Neuronal stem cell (in vitro differentiated cells): ENCODE data around the gene PGM1.

ENCODE experiments used
- DNase-seq: peaks from one replicate; pipeline ENCODE4 v3.0.0-alpha.2; 2013; ENCODE audit warnings: low spot score
- H2AFZ ChIP-seq: one replicate; pipeline ENCODE4 v1.6.1; 2013; ENCODE audit warnings: mild to moderate bottlenecking, low read length, inconsistent platforms
- H2AK5ac ChIP-seq: 2 replicates; pipeline ENCODE4 v1.6.1; 2013; ENCODE audit warnings: low read depth, mild to moderate bottlenecking, inconsistent platforms, low read length, moderate library complexity, mixed read lengths
- H2BK120ac ChIP-seq: 2 replicates; pipeline ENCODE4 v1.6.1; 2013; ENCODE audit warnings: low read depth, mild to moderate bottlenecking, inconsistent platforms, low read length, moderate library complexity, mixed read lengths
- H2BK12ac ChIP-seq: one replicate; pipeline ENCODE4 v1.6.1; 2013; ENCODE audit warnings: low read length, inconsistent platforms
- H2BK15ac ChIP-seq: 2 replicates; pipeline ENCODE4 v1.6.1; 2013; ENCODE audit warnings: mild to moderate bottlenecking, low read length, inconsistent platforms, mixed read lengths
- H2BK5ac ChIP-seq: one replicate; pipeline ENCODE4 v1.6.1; 2013; ENCODE audit warnings: inconsistent platforms, mild to moderate bottlenecking, low read length, moderate library complexity
- H3K14ac ChIP-seq: one replicate; pipeline ENCODE4 v1.6.1; 2013; ENCODE audit warnings: low read length, inconsistent platforms
- H3K18ac ChIP-seq: 2 replicates; pipeline ENCODE4 v1.6.1; 2013; ENCODE audit warnings: low read length, inconsistent platforms
- H3K23ac ChIP-seq: 2 replicates; pipeline ENCODE4 v1.6.1; 2013; ENCODE audit warnings: low read depth, mild to moderate bottlenecking, mixed read lengths, low read length, inconsistent platforms; ENCODE audit not compliant: poor library complexity
- H3K27ac ChIP-seq: replicated peaks from 3 replicates; pipeline ENCODE4 v1.5.1; 2013; ENCODE audit warnings: low read length, inconsistent platforms
- H3K27me3 ChIP-seq, 3 experiments: 2 replicates each; pipeline ENCODE4 v1.6.1; 2013; ENCODE audit warnings: low read length in 3 of 3, mild to moderate bottlenecking in 2 of 3, inconsistent platforms in 1 of 3, low read depth in 1 of 3, mixed read lengths in 1 of 3, moderate library complexity in 1 of 3; ENCODE audit not compliant: control insufficient read depth in 3 of 3, insufficient read depth in 3 of 3
- H3K36me3 ChIP-seq, 2 donors: replicated peaks in 1 of 2; 2 replicates each; pipeline ENCODE4 v1.6.1; 2013; ENCODE audit warnings: low read length in 2 of 2; ENCODE audit not compliant: control insufficient read depth in 2 of 2, insufficient read depth in 2 of 2
- H3K4ac ChIP-seq: 2 replicates; pipeline ENCODE4 v1.6.1; 2013; ENCODE audit warnings: inconsistent platforms, mild to moderate bottlenecking, low read length, moderate library complexity
- H3K4me1 ChIP-seq, 2 donors: 1 replicate in 1 of 2; 2 replicates in 1 of 2; pipeline ENCODE4 v1.6.1; 2013; ENCODE audit warnings: low read length in 2 of 2, low read depth in 1 of 2; ENCODE audit not compliant: control insufficient read depth in 2 of 2, insufficient read depth in 1 of 2
- H3K4me2 ChIP-seq: one replicate; pipeline ENCODE4 v1.6.1; 2013; ENCODE audit warnings: mild to moderate bottlenecking, low read length, inconsistent platforms; ENCODE audit not compliant: insufficient read depth, poor library complexity, severe bottlenecking
- H3K4me3 ChIP-seq, 2 donors: 2 replicates each; pipeline ENCODE4 v1.5.1; 2013; ENCODE audit warnings: low read length in 2 of 2, mild to moderate bottlenecking in 2 of 2, inconsistent platforms in 1 of 2, moderate library complexity in 1 of 2
- H3K79me1 ChIP-seq: one replicate; pipeline ENCODE4 v1.6.1; 2013; ENCODE audit warnings: low read depth, mild to moderate bottlenecking, inconsistent platforms, low read length, moderate library complexity
- H3K9ac ChIP-seq: one replicate; pipeline ENCODE4 v1.6.1; 2013; ENCODE audit warnings: mild to moderate bottlenecking, low read depth, low read length, inconsistent platforms; ENCODE audit not compliant: poor library complexity
- H3K9me3 ChIP-seq, 2 donors: replicated peaks in 1 of 2; 2 replicates each; pipeline versions ENCODE3 to v1.6.1; 2013; ENCODE audit warnings: low read length in 2 of 2, mild to moderate bottlenecking in 2 of 2, inconsistent platforms in 1 of 2, low read depth in 1 of 2, mixed read lengths in 1 of 2, moderate library complexity in 1 of 2; ENCODE audit not compliant: control insufficient read depth in 2 of 2, insufficient read depth in 1 of 2
- H4K8ac ChIP-seq: one replicate; pipeline ENCODE4 v1.6.1; 2013; ENCODE audit warnings: low read depth, mild to moderate bottlenecking, inconsistent platforms, low read length, moderate library complexity
- H4K91ac ChIP-seq: one replicate; pipeline ENCODE4 v1.6.1; 2013; ENCODE audit warnings: low read length, low read depth, mild to moderate bottlenecking, inconsistent platforms; ENCODE audit not compliant: poor library complexity
- WGBS, 2 donors: extraction: QIAGEN DNeasy Blood & Tissue Kit; methylation state at CpG; one replicate each; pipeline ENCODE4 v1.1.7; 2013; ENCODE audit warnings: missing lambda C conversion rate in 2 of 2, mixed read lengths in 1 of 2; ENCODE audit not compliant: insufficient read length in 2 of 2, insufficient replicate concordance in 1 of 2; ENCODE audit errors: extremely low coverage in 2 of 2; 5-methylcytosine and 5-hydroxymethylcytosine counted together

PGM1 gene

DNA sequence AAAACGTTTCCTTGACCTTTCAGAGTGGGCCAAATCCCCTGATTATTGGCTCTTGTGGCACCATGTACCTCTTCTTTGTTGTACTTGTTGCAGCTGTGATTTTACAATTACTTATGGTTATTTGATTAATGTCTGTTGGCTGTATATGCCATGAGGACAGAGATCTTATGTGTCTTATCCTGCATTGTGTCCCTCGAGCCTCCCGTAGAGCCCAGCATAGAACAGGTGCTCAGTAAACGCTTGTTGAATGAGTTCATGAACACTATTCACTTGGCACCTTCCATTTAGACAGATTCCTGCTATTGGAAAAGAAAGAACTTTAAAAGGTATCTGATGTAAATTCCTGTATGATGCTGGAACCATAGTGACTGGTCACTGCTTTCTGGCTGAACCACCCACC is 48.4 kb downstream of the PGM1 start:
- H3K27me3 ChIP-seq: no peaks in the 10 kb centered on the region
- WGBS, 2 donors: no CpG with 5 or more reads among the region's 4 CpGs
- no peak overlapping the region for H3K14ac ChIP-seq
- no peak overlapping the region for H3K27ac ChIP-seq
- no peak overlapping the region for H2BK12ac ChIP-seq
- no peak overlapping the region for H2BK120ac ChIP-seq
- H2AK5ac ChIP-seq: no peak overlapping the region
- no peak overlapping the region for H3K18ac ChIP-seq
- H3K23ac ChIP-seq: no peak overlapping the region
- H3K4me1 ChIP-seq: peaks cover 0 to 4% of the 10 kb centered on the region in 2 donors
- peaks cover 0 to 8% of the 10 kb centered on the region in 2 donors for H3K9me3 ChIP-seq
- no peak overlapping the region for H4K8ac ChIP-seq
- H3K4me3 ChIP-seq: no peak overlapping the region
- no peak for DNase-seq
- H3K79me1 ChIP-seq: no peaks in the 10 kb centered on the region
- no peak overlapping the region for H3K4me2 ChIP-seq
- H3K4ac ChIP-seq: no peak overlapping the region
- no peak overlapping the region for H3K9ac ChIP-seq
- no peaks in the 10 kb centered on the region for H3K36me3 ChIP-seq
- H2AFZ ChIP-seq: no peak overlapping the region
- H2BK5ac ChIP-seq: no peak overlapping the region
- no peak overlapping the region for H4K91ac ChIP-seq
- no peak overlapping the region for H2BK15ac ChIP-seq

DNA sequence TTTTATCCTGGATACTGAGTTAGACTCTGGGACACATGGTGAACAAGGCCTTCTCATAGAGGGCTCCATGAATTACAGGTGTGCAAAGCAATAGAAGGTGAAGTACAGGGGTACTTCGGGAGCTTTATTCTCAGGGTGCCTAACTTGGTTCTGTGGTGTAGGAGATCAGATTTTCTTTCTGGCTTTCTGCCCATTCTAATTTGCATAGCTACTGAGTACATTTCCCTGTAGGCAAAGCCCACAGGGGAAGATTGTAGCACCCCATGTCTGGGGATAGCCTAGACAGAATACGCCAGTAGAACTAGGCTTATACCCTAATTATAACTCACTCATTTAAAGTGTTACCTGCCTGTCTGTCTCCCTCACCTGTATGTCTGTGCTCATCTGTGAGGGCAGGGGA is 49.7 kb downstream of the PGM1 start:
- H3K9me3 ChIP-seq: peaks cover 0 to 8% of the 10 kb centered on the region in 2 donors
- no peak overlapping the region for H3K9ac ChIP-seq
- H3K4ac ChIP-seq: no peak overlapping the region
- H3K36me3 ChIP-seq: no peaks in the 10 kb centered on the region
- no peak for DNase-seq
- H4K91ac ChIP-seq: no peak overlapping the region
- WGBS, 2 donors: no CpG with 5 or more reads among the region's 2 CpGs
- no peak overlapping the region for H2BK120ac ChIP-seq
- H3K23ac ChIP-seq: no peak overlapping the region
- no peak overlapping the region for H2AFZ ChIP-seq
- H2BK12ac ChIP-seq: no peak overlapping the region
- H4K8ac ChIP-seq: no peak overlapping the region
- H3K18ac ChIP-seq: no peak overlapping the region
- no peaks in the 10 kb centered on the region for H3K27me3 ChIP-seq
- no peak overlapping the region for H3K4me3 ChIP-seq
- no peak overlapping the region for H2AK5ac ChIP-seq
- no peak overlapping the region for H3K14ac ChIP-seq
- H3K4me1 ChIP-seq: peaks cover 0 to 4% of the 10 kb centered on the region in 2 donors
- no peak overlapping the region for H3K4me2 ChIP-seq
- H3K79me1 ChIP-seq: no peaks in the 10 kb centered on the region
- H2BK15ac ChIP-seq: no peak overlapping the region
- no peak overlapping the region for H2BK5ac ChIP-seq
- H3K27ac ChIP-seq: no peak overlapping the region

DNA sequence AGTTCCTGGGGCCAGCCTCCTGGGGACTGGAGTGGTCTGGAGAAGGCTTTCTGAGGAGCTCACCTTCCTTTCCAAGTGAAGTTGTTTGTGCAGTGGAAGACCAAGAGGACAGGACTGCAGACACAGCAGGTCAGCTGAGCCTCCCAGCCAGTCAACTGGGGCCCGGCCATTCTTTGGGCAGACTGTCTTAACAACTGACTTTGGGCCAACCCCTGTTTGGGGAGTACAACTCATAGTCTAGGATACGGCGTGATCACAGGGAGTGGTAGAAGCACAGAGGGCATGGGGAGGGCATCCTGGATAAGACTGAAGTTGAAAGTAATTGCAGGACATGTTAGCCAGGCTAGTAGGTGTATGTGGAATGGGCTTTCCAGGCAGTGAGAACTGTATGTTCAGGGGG is 50.3 kb downstream of the PGM1 start:
- Histone ChIP-seq H3K18ac (no peak overlapping the region), H3K27ac (no peak overlapping the region), H3K4me1 (peaks cover 0 to 2% of the 10 kb centered on the region in 2 donors), H3K23ac (no peak overlapping the region), H3K36me3 (no peaks in the 10 kb centered on the region), H2AFZ (no peak overlapping the region), H3K9me3 (peaks cover 0 to 8% of the 10 kb centered on the region in 2 donors), H3K4me3 (no peak overlapping the region), H2BK15ac (no peak overlapping the region), H2BK120ac (no peak overlapping the region), H2AK5ac (no peak overlapping the region), H3K27me3 (no peaks in the 10 kb centered on the region), H4K91ac (no peak overlapping the region), H3K4me2 (no peak overlapping the region), H3K9ac (no peak overlapping the region), H4K8ac (no peak overlapping the region), H3K4ac (no peak overlapping the region), H3K79me1 (no peaks in the 10 kb centered on the region), H3K14ac (no peak overlapping the region), H2BK12ac (no peak overlapping the region), H2BK5ac (no peak overlapping the region)
- no peak for DNase-seq
- WGBS, 2 donors: no CpG with 5 or more reads among the region's 3 CpGs

DNA sequence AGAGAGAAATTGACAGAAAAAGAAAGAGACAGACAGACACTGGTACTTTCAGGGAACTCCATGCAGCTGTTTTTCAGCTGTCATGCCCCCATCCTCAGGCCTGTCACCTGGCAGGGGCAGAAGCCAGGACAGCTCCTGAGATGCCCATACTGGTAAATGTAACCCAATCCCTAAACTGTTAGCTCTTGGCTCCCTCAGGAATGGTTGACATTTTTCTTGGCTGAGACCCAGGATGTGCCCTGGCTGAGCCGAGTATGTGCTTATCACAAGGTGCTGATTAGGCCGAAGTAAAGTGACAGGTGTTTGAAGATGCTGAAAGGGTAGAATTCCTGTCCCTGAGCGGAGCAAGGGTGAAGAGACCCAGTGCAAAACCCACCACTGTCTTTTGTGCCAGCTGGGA is 50.7 kb downstream of the PGM1 start:
- H2AFZ ChIP-seq: no peak overlapping the region
- H3K9me3 ChIP-seq: peaks cover 0 to 8% of the 10 kb centered on the region in 2 donors
- H3K4me1 ChIP-seq: no peaks in the 10 kb centered on the region
- H3K36me3 ChIP-seq: no peaks in the 10 kb centered on the region
- H3K18ac ChIP-seq: no peak overlapping the region
- H2BK120ac ChIP-seq: no peak overlapping the region
- H3K27ac ChIP-seq: no peak overlapping the region
- no peak overlapping the region for H3K4me3 ChIP-seq
- H3K4ac ChIP-seq: no peak overlapping the region
- H4K8ac ChIP-seq: no peak overlapping the region
- H2BK12ac ChIP-seq: no peak overlapping the region
- no peaks in the 10 kb centered on the region for H3K79me1 ChIP-seq
- H4K91ac ChIP-seq: no peak overlapping the region
- no peak overlapping the region for H2AK5ac ChIP-seq
- no peak overlapping the region for H2BK15ac ChIP-seq
- no peak overlapping the region for H3K9ac ChIP-seq
- no peaks in the 10 kb centered on the region for H3K27me3 ChIP-seq
- no peak overlapping the region for H3K4me2 ChIP-seq
- H3K23ac ChIP-seq: no peak overlapping the region
- H2BK5ac ChIP-seq: no peak overlapping the region
- no peak overlapping the region for H3K14ac ChIP-seq
- no CpG with 5 or more reads among the region's 3 CpGs for WGBS, 2 donors
- DNase-seq: no peak
